Activated CD4-positive, alpha-beta T cell treated with anti-CD3 and anti-CD28 coated beads, Interleukin-2, amount 50 U/mL, for 48 hours (primary cell): ENCODE measurements around the gene PDZRN3.

Experiments
- DNase-seq, 2 experiments: peaks; one replicate each; pipeline ENCODE4 v3.0.0-alpha.2; 2020

Gene PDZRN3

GRCh38 chr3:73552700-73553099 lies 72.0 kb downstream of the PDZRN3 start:
- DNase-seq: no peak

GRCh38 chr3:73550032-73550431 lies 74.7 kb downstream of the PDZRN3 start:
- no peak for DNase-seq

GRCh38 chr3:73549051-73549600 lies 75.6 kb downstream of the PDZRN3 start:
- DNase-seq: no peak

GRCh38 chr3:73548436-73548835 lies 76.3 kb downstream of the PDZRN3 start:
- no peak for DNase-seq

- DNase-seq: no peak
These were observed 77.1 kb downstream of the PDZRN3 start for GRCh38 chr3:73547427-73548248.

GRCh38 chr3:73546961-73547360 lies 77.8 kb downstream of the PDZRN3 start:
- DNase-seq: no peak

- no peak for DNase-seq
These were observed 81.3 kb downstream of the PDZRN3 start for GRCh38 chr3:73543412-73543811.

GRCh38 chr3:73542136-73542535 lies 82.6 kb downstream of the PDZRN3 start:
- DNase-seq: no peak

- DNase-seq: no peak
These were observed 83.6 kb downstream of the PDZRN3 start for GRCh38 chr3:73540969-73541740.

- no peak for DNase-seq
These were observed 86.3 kb downstream of the PDZRN3 start for GRCh38 chr3:73538486-73538885.

- DNase-seq: no peak
These were observed 87.8 kb downstream of the PDZRN3 start for GRCh38 chr3:73536952-73537351.

GRCh38 chr3:73536336-73536895 lies 88.3 kb downstream of the PDZRN3 start:
- no peak for DNase-seq

GRCh38 chr3:73535931-73536330 lies 88.8 kb downstream of the PDZRN3 start:
- DNase-seq: no peak

- no peak for DNase-seq
These were observed 89.6 kb downstream of the PDZRN3 start for GRCh38 chr3:73535137-73535536.

GRCh38 chr3:73530022-73530396 lies 94.7 kb downstream of the PDZRN3 start:
- DNase-seq: no peak

- no peak for DNase-seq
These were observed 95.3 kb downstream of the PDZRN3 start for GRCh38 chr3:73529308-73530021.

GRCh38 chr3:73525591-73525990 lies 99.2 kb downstream of the PDZRN3 start:
- no peak for DNase-seq

GRCh38 chr3:73523661-73524060 lies 101.1 kb downstream of the PDZRN3 start:
- no peak for DNase-seq

GRCh38 chr3:73521734-73522336 lies 102.9 kb downstream of the PDZRN3 start:
- no peak for DNase-seq

- no peak for DNase-seq
These were observed 103.7 kb downstream of the PDZRN3 start for GRCh38 chr3:73520931-73521461.

- no peak for DNase-seq
These were observed 108.1 kb downstream of the PDZRN3 start for GRCh38 chr3:73516631-73517030.

- no peak for DNase-seq
These were observed 111.5 kb downstream of the PDZRN3 start for GRCh38 chr3:73513260-73513659.
